Vagina (tissue), 2 donors: Measurements from ENCODE around the gene MTSS2. TPM values are rescaled to one million over a fixed set of nuclear protein-coding genes. Genes with fewer than 3 reads are reported as not detected.

Experiments
- DNase-seq, 2 donors: peaks; one replicate each; pipeline ENCODE4 v3.0.0-alpha.2; 2017; ENCODE audit errors: extremely low spot score in 2 of 2
- H3K27ac ChIP-seq: fragments of 200-600 bp; sonication (generic); one replicate; pipeline ENCODE4 v1.5.1; 2019
- H3K27me3 ChIP-seq: fragments of 200-600 bp; sonication (generic); one replicate; pipeline ENCODE4 v1.5.1; 2019
- H3K36me3 ChIP-seq, 2 donors: fragments of 200-600 bp; sonication (generic); one replicate each; pipeline ENCODE4 v1.5.1; 2017 to 2019
- H3K4me1 ChIP-seq: fragments of 200-600 bp; sonication (generic); one replicate; pipeline ENCODE4 v1.5.1; 2019
- H3K4me3 ChIP-seq, 2 donors: fragments of 200-600 bp; sonication (generic); 1 replicate in 1 of 2; 2 replicates in 1 of 2; pipeline ENCODE4 v1.5.1; 2016 to 2019
- H3K9me3 ChIP-seq: fragments of 200-600 bp; sonication (generic); one replicate; pipeline ENCODE4 v1.5.1; 2019
- CTCF ChIP-seq, 3 experiments: fragments of 450-650 bp in 2 of 3; fragments of 200-600 bp in 1 of 3; sonication (generic) in 1 of 3; IDR thresholded peaks; one replicate each; pipeline ENCODE4 v1.5.1; 2017 to 2019; ENCODE audit warnings: antibody characterized with exemption in 3 of 3, mild to moderate bottlenecking in 2 of 3, moderate library complexity in 2 of 3
- POLR2A ChIP-seq, 2 donors: fragments of 450-650 bp; IDR thresholded peaks; one replicate each; pipeline ENCODE4 v1.6.1; 2017; ENCODE audit warnings: antibody characterized with exemption in 2 of 2, mild to moderate bottlenecking in 2 of 2, moderate library complexity in 2 of 2
- POLR2AphosphoS5 ChIP-seq, 2 donors: sonication (generic); formaldehyde crosslinking; IDR thresholded peaks; one replicate each; pipeline ENCODE4 v1.9.0; 2017; ENCODE audit warnings: antibody characterized with exemption in 2 of 2, mild to moderate bottlenecking in 2 of 2, low read depth in 1 of 2; ENCODE audit not compliant: insufficient read depth in 1 of 2
- intact Hi-C: fragments of 100-400 bp; cut with DNase I; formaldehyde crosslinking; loops from one replicate; pipeline ENCODE4 v1.15.1; 2023
- total RNA-seq: library from RNA; depleted of rRNA; stranded (reverse); fragments of >200 nt; gene quantifications from one replicate; pipeline ENCODE4 v1.2.3, GENCODE V29; 2016

The MTSS2 gene
- total RNA-seq, 1 donor from 2014 or later, result 102 TPM

GRCh38 chr16:70715055-70715858, 29.4 kb upstream of the MTSS2 start:
- H3K27me3 ChIP-seq, result no peaks in the 10 kb centered on the region
- DNase-seq, result no peak
- intact Hi-C loops, result no loop called here
- peaks cover 46% of the 10 kb centered on the region for H3K4me1 ChIP-seq
- peak overlapping the region in 1 of 2 donors; percentile 29 for H3K4me3 ChIP-seq
- H3K9me3 ChIP-seq, result no peaks in the 10 kb centered on the region
- no peaks in the 10 kb centered on the region for H3K36me3 ChIP-seq
- H3K27ac ChIP-seq, result peak overlapping the region; percentile 85
- TF ChIP-seq POLR2A (IDR thresholded peaks at IDR 0.05) (no peak), POLR2AphosphoS5 (IDR thresholded peaks at IDR 0.05; ENCODE audit: insufficient read depth in 1 of 2, low read depth in 1 of 2) (peak in 1 of 2 donors; percentile 82)

- Histone ChIP-seq H3K27me3 (no peaks in the 10 kb centered on the region), H3K36me3 (no peaks in the 10 kb centered on the region), H3K4me3 (no peak overlapping the region), H3K27ac (peak overlapping the region; percentile 85), H3K4me1 (peaks cover 50% of the 10 kb centered on the region), H3K9me3 (no peaks in the 10 kb centered on the region)
- no peak for TF ChIP-seq POLR2A (IDR thresholded peaks at IDR 0.05)
- TF ChIP-seq CTCF (IDR thresholded peaks at IDR 0.05), result no peak
- no peak for TF ChIP-seq POLR2AphosphoS5 (IDR thresholded peaks at IDR 0.05; ENCODE audit: insufficient read depth in 1 of 2, low read depth in 1 of 2)
- DNase-seq, result no peak
- intact Hi-C loops, result no loop called here
Measured at GRCh38 chr16:70714581-70715054, 28.8 kb upstream of the MTSS2 start.

GRCh38 chr16:70713824-70714223, 28.0 kb upstream of the MTSS2 start:
- Histone ChIP-seq H3K4me3 (no peak overlapping the region), H3K27ac (peak overlapping the region; percentile 85), H3K36me3 (no peaks in the 10 kb centered on the region), H3K4me1 (peaks cover 55% of the 10 kb centered on the region), H3K9me3 (no peaks in the 10 kb centered on the region), H3K27me3 (no peaks in the 10 kb centered on the region)
- TF ChIP-seq POLR2A (IDR thresholded peaks at IDR 0.05) (no peak), POLR2AphosphoS5 (IDR thresholded peaks at IDR 0.05; ENCODE audit: insufficient read depth in 1 of 2, low read depth in 1 of 2) (no peak), CTCF (IDR thresholded peaks at IDR 0.05) (no peak)
- intact Hi-C loops, result no loop called here
- no peak for DNase-seq

DNA sequence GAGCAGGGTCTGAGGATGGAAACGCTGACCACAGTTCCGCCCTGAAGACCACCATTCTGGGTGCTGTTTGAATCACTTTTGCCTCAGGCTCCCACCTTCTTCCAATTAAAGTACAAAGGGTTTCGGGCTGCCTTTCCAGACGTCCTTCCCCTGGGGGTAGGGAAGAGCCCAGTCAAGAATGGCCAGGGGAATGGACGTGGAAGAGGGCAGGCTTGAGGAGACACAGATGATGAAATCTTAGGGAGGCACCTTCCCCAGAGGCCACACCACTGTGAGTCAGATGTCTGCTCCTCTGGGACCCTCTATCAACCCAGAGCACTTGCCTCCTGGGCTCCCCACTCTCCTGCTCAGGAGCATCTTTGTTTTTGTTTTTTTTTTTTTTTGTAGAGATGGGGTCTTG, 27.5 kb upstream of the MTSS2 start:
- peak overlapping the region; percentile 85 for H3K27ac ChIP-seq
- intact Hi-C loops, result no loop called here
- no peak overlapping the region for H3K4me3 ChIP-seq
- H3K4me1 ChIP-seq, result peaks cover 54% of the 10 kb centered on the region
- DNase-seq, result no peak
- H3K27me3 ChIP-seq, result no peaks in the 10 kb centered on the region
- TF ChIP-seq POLR2AphosphoS5 (IDR thresholded peaks at IDR 0.05; ENCODE audit: insufficient read depth in 1 of 2, low read depth in 1 of 2), result no peak
- TF ChIP-seq POLR2A (IDR thresholded peaks at IDR 0.05), result no peak
- no peak for TF ChIP-seq CTCF (IDR thresholded peaks at IDR 0.05)
- H3K36me3 ChIP-seq, result no peaks in the 10 kb centered on the region
- no peaks in the 10 kb centered on the region for H3K9me3 ChIP-seq

DNA sequence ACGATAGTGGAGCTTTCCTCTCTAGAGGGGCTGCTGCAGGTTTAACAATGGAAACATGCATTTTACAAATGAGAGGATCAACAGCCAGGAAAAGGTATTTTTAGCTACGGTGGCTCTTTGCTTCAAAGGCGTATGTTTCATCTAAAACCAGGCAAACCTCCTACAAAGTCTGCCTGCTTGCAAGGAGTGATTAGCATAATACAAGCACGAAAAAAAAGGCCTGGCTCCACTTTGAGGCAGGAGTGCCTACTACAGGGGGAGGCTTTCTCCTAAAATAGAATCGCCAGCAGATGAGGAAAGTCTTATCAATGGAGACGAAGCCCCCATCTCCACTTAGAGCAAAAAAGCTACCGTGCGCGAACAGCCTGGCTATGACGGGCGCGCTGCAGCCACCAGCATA, 27.1 kb upstream of the MTSS2 start:
- Histone ChIP-seq H3K9me3 (no peaks in the 10 kb centered on the region), H3K36me3 (no peaks in the 10 kb centered on the region), H3K27ac (peak overlapping the region; percentile 85), H3K4me3 (no peak overlapping the region), H3K27me3 (no peaks in the 10 kb centered on the region), H3K4me1 (peaks cover 53% of the 10 kb centered on the region)
- DNase-seq, result no peak
- intact Hi-C loops, result no loop called here
- TF ChIP-seq POLR2AphosphoS5 (IDR thresholded peaks at IDR 0.05; ENCODE audit: insufficient read depth in 1 of 2, low read depth in 1 of 2) (no peak), CTCF (IDR thresholded peaks at IDR 0.05) (no peak), POLR2A (IDR thresholded peaks at IDR 0.05) (no peak)
